ENCODE measurements around the gene WDFY2. TPM values are rescaled to one million over a fixed set of nuclear protein-coding genes. Genes with fewer than 3 reads are reported as not detected.
"Not testable (repeated sequence)": the region's sequence is repeated elsewhere in the genome, so short reads cannot be mapped to it uniquely, and the experiment has no call there.

WDFY2 gene
- total and polyA plus RNA-seq, 2 of the 8 experiments (the other 6 are each of a cell fraction or from before 2014, with no cell fraction given), result 13.9 to 29.0 TPM

GRCh38 chr13:51695677-51696076 lies 111.4 kb downstream of the WDFY2 start:
- H3K56ac ChIP-seq (replicated peaks; ENCODE audit: insufficient read length, low read depth, low read length); H2BK15ac ChIP-seq (ENCODE audit: low read length); H3K9ac ChIP-seq (replicated peaks in 1 of 4; ENCODE audit: extremely low read depth in 1 of 4, low read depth in 3 of 4, low read length in 3 of 4); H2BK120ac ChIP-seq (replicated peaks; ENCODE audit: low read depth, low read length); POLR2A ChIA-PET (ENCODE audit: partially characterized antibody); H4K5ac ChIP-seq (ENCODE audit: insufficient read length, low read depth, low read length); H3K14ac ChIP-seq (ENCODE audit: insufficient read length); H3K4me3 ChIP-seq (ENCODE audit: extremely low read depth in 1 of 4, insufficient read depth in 2 of 4, low read depth in 3 of 4, low read length in 4 of 4); DNase-seq (ENCODE audit: low read depth in 1 of 2, low spot score in 2 of 2); H3K79me1 ChIP-seq (ENCODE audit: low read depth, low read length); H3K18ac ChIP-seq (ENCODE audit: extremely low read depth, low read length); H3K23me2 ChIP-seq (ENCODE audit: low read depth, low read length); H2AK5ac ChIP-seq (ENCODE audit: low read depth, low read length); H3K36me3 ChIP-seq (ENCODE audit: control insufficient read depth in 2 of 4, insufficient read depth in 4 of 4, low read length in 3 of 4); H2BK5ac ChIP-seq (ENCODE audit: low read depth, low read length); H3K4me1 ChIP-seq (replicated peaks in 1 of 4; ENCODE audit: control insufficient read depth in 3 of 4, insufficient read depth in 4 of 4, low read length in 3 of 4); H3K23ac ChIP-seq (ENCODE audit: insufficient read length); H4K91ac ChIP-seq (replicated peaks; ENCODE audit: insufficient read length, low read length); H2BK20ac ChIP-seq (ENCODE audit: low read length); FAIRE-seq; H3K27me3 ChIP-seq (replicated peaks in 1 of 4; ENCODE audit: control insufficient read depth in 3 of 4, extremely low read depth in 1 of 4, insufficient read depth in 3 of 4, low read length in 3 of 4); H3K27ac ChIP-seq (ENCODE audit: low read depth, low read length); H3K4me2 ChIP-seq (ENCODE audit: insufficient read depth in 1 of 2, low read depth in 2 of 2, low read length in 2 of 2); H3K4ac ChIP-seq (replicated peaks; ENCODE audit: insufficient read length, low read depth, low read length); H2AFZ ChIP-seq (ENCODE audit: low read length); H4K20me1 ChIP-seq (replicated peaks in 1 of 2; ENCODE audit: control insufficient read depth in 1 of 2, insufficient read depth in 2 of 2, low read length in 2 of 2); H2BK12ac ChIP-seq (ENCODE audit: low read depth, low read length); H4K8ac ChIP-seq (ENCODE audit: extremely low read depth, insufficient read depth, low read length): not testable (repeated sequence)
- CTCF ChIA-PET (ENCODE audit: partially characterized antibody), result interaction anchor here (1.1 kb wide), 1 partner anchor 102 kb away, joined by 3 read pairs; no protein-coding TSS in a partner anchor
- peaks cover 0 to 26% of the 10 kb centered on the region in 2 experiments; a peak in 2 of 4 replicates for H3K79me2 ChIP-seq (ENCODE audit: control insufficient read depth in 1 of 2, insufficient read depth in 2 of 2, low read length in 2 of 2)
- 93% methylated on average over 8 of the region's 8 CpGs; no CpG with 5 or more reads in 1 of the 2 experiments for WGBS, 2 experiments (ENCODE audit: extremely low coverage in 1 of 2, insufficient coverage in 1 of 2, insufficient read length in 1 of 2, insufficient replicate concordance in 2 of 2, low coverage in 1 of 2, low lambda C conversion rate in 2 of 2, missing lambda C conversion rate in 1 of 2)
- peaks cover 7 to 13% of the 10 kb centered on the region in 2 experiments; a peak in 3 of 4 replicates for H3K9me3 ChIP-seq (ENCODE audit: insufficient read depth in 2 of 2, low read depth in 1 of 2, low read length in 1 of 2)

All from H1 (cell line).